ENCODE data around the gene OSBPL3.

GRCh38 chr7:24751484-24751883 is 228.5 kb downstream of the OSBPL3 start:
- TF ChIP-seq CTCF (IDR thresholded peaks at IDR 0.05) = no peak
- no peak for TF ChIP-seq EZH2 (IDR thresholded peaks at IDR 0.05)
- TF ChIP-seq EZH2phosphoT487 (IDR thresholded peaks at IDR 0.05) = no peak

Measured in neural progenitor cell (in vitro differentiated cells).